Motor neuron (in vitro differentiated cells): ENCODE measurements around the gene LAPTM5. TPM values are rescaled to one million over a fixed set of nuclear protein-coding genes. Genes with fewer than 3 reads are reported as not detected.

Source experiments
- ATAC-seq, 8 experiments: fragments of 200-7000 bp; cut with Tn5 transposase; replicated peaks in 6 of 8; 2 replicates each; pipeline ENCODE4 v1.8.0; 2021; ENCODE audit warnings: mild to moderate bottlenecking in 8 of 8, moderate library complexity in 8 of 8
- H3K27ac ChIP-seq, 2 donors: fragments of 250-450 bp; sonication (Bioruptor Pico); 2 replicates each; pipeline ENCODE4 v1.9.0; 2021; ENCODE audit warnings: antibody characterized with exemption in 2 of 2, mild to moderate bottlenecking in 2 of 2, moderate library complexity in 1 of 2
- H3K4me1 ChIP-seq, 2 donors: fragments of 250-450 bp; sonication (Bioruptor Pico); replicated peaks in 1 of 2; 2 replicates each; pipeline ENCODE4 v1.6.1; 2021; ENCODE audit warnings: antibody characterized with exemption in 2 of 2, mild to moderate bottlenecking in 2 of 2, moderate library complexity in 1 of 2
- H3K4me3 ChIP-seq, 5 donors: fragments of 250-450 bp; sonication (Bioruptor Pico); 2 replicates each; pipeline ENCODE4 v1.9.0; 2021; ENCODE audit warnings: antibody characterized with exemption in 5 of 5, mild to moderate bottlenecking in 5 of 5, moderate library complexity in 4 of 5
- WGBS, 10 experiments: fragments of 450-650 bp; shearing (Covaris generic); methylation state at CpG; one replicate each; pipeline ENCODE4 v1.0.0; 2022; 5-methylcytosine and 5-hydroxymethylcytosine counted together
- in situ Hi-C, 9 experiments: fragments of 400-800 bp; cut with MboI; loops; one replicate each; pipeline ENCODE4 v1.15.0; 2021; ENCODE audit warnings: low sequenced_read_pairs in 9 of 9, low pct_unique_long_range_greater_than_20kb in 2 of 9; ENCODE audit not compliant: unreplicated experiment in 9 of 9
- total RNA-seq, 8 experiments: library from RNA; unstranded; fragments of 300-600 nt; gene quantifications; 2 replicates each; pipeline versions ENCODE4 v1.2.3 to v1.2.4, GENCODE V29; 2022

Gene LAPTM5
- total RNA-seq, 8 experiments from 2014 or later, result 0.31 to 2.3 (median 0.49) TPM; not detected in 1

- peak in 1 of 8 experiments; percentile 7 for ATAC-seq
- Histone ChIP-seq H3K4me1 (peaks cover 3 to 10% of the 10 kb centered on the region in 2 donors), H3K4me3 (no peak overlapping the region), H3K27ac (no peak overlapping the region)
- in situ Hi-C loops, result loop anchor here in 1 of 9 experiments (5.0 kb wide), 1 partner anchor 37 kb away; no protein-coding TSS in a partner anchor
- WGBS, 10 experiments, result 50 to 100% (median 72%) methylated on average over 1 to 5 of the region's 15 CpGs; no CpG with 5 or more reads in 4 of the 10 experiments
Observed at GRCh38 chr1:30740251-30741238, 17.0 kb downstream of the LAPTM5 start.

- no peak overlapping the region for H3K27ac ChIP-seq
- peaks cover 5 to 15% of the 10 kb centered on the region in 2 donors for H3K4me1 ChIP-seq
- ATAC-seq, result peak in 2 of 8 experiments; percentile 12 to 26
- no peak overlapping the region for H3K4me3 ChIP-seq
- in situ Hi-C loops, result no loop called here
- WGBS, 10 experiments, result 33 to 97% (median 76%) methylated on average over 1 to 6 of the region's 8 CpGs; no CpG with 5 or more reads in 6 of the 10 experiments
Observed at GRCh38 chr1:30739601-30740000, 18.0 kb downstream of the LAPTM5 start.

GRCh38 chr1:30738715-30739559, 18.6 kb downstream of the LAPTM5 start:
- in situ Hi-C loops, result no loop called here
- Histone ChIP-seq H3K27ac (no peak overlapping the region), H3K4me1 (peaks cover 5 to 15% of the 10 kb centered on the region in 2 donors), H3K4me3 (no peak overlapping the region)
- no peak for ATAC-seq
- 20 to 100% (median 86%) methylated on average over 1 to 9 of the region's 10 CpGs for WGBS, 10 experiments

GRCh38 chr1:30738040-30738714, 19.4 kb downstream of the LAPTM5 start:
- WGBS, 10 experiments, result 15 to 100% (median 76%) methylated on average over 1 to 5 of the region's 5 CpGs; no CpG with 5 or more reads in 1 of the 10 experiments
- H3K27ac ChIP-seq, result no peak overlapping the region
- in situ Hi-C loops, result no loop called here
- H3K4me1 ChIP-seq, result peaks cover 12 to 21% of the 10 kb centered on the region in 2 donors
- no peak overlapping the region for H3K4me3 ChIP-seq
- ATAC-seq, result no peak

GRCh38 chr1:30737357-30738039, 20.1 kb downstream of the LAPTM5 start:
- 17 to 100% (median 93%) methylated on average over 1 to 11 of the region's 14 CpGs; no CpG with 5 or more reads in 3 of the 10 experiments for WGBS, 10 experiments
- H3K4me3 ChIP-seq, result no peak overlapping the region
- in situ Hi-C loops, result no loop called here
- H3K27ac ChIP-seq, result no peak overlapping the region
- peaks cover 19 to 27% of the 10 kb centered on the region in 2 donors for H3K4me1 ChIP-seq
- ATAC-seq, result no peak

GRCh38 chr1:30735668-30736498, 21.7 kb downstream of the LAPTM5 start:
- 29 to 91% (median 75%) methylated on average over 1 to 4 of the region's 6 CpGs; no CpG with 5 or more reads in 3 of the 10 experiments for WGBS, 10 experiments
- peak in 4 of 8 experiments; percentile 10 to 59 (median 52) for ATAC-seq
- H3K4me3 ChIP-seq, result no peak overlapping the region
- no peak overlapping the region for H3K27ac ChIP-seq
- peaks cover 21 to 27% of the 10 kb centered on the region in 2 donors for H3K4me1 ChIP-seq
- in situ Hi-C loops, result no loop called here

- no peak for ATAC-seq
- in situ Hi-C loops, result no loop called here
- WGBS, 10 experiments, result 40 to 100% (median 85%) methylated on average over 1 to 6 of the region's 6 CpGs; no CpG with 5 or more reads in 3 of the 10 experiments
- no peak overlapping the region for H3K27ac ChIP-seq
- no peak overlapping the region for H3K4me3 ChIP-seq
- H3K4me1 ChIP-seq, result peaks cover 21 to 27% of the 10 kb centered on the region in 2 donors
Observed at GRCh38 chr1:30735124-30735523, 22.4 kb downstream of the LAPTM5 start.

- Histone ChIP-seq H3K27ac (no peak overlapping the region), H3K4me1 (peaks cover 21 to 23% of the 10 kb centered on the region in 2 donors), H3K4me3 (no peak overlapping the region)
- ATAC-seq, result no peak
- in situ Hi-C loops, result no loop called here
- 72 to 100% (median 90%) methylated on average over 1 to 4 of the region's 4 CpGs for WGBS, 10 experiments
Observed at GRCh38 chr1:30734580-30734979, 23.0 kb downstream of the LAPTM5 start.

- WGBS, 10 experiments, result 17 to 100% (median 93%) methylated on average over 1 to 4 of the region's 4 CpGs; no CpG with 5 or more reads in 1 of the 10 experiments
- Histone ChIP-seq H3K4me1 (peaks cover 21 to 23% of the 10 kb centered on the region in 2 donors), H3K4me3 (no peak overlapping the region), H3K27ac (no peak overlapping the region)
- in situ Hi-C loops, result no loop called here
- no peak for ATAC-seq
Observed at GRCh38 chr1:30734106-30734505, 23.5 kb downstream of the LAPTM5 start.

- WGBS, 10 experiments, result 35 to 73% (median 41%) methylated on average over 1 to 5 of the region's 8 CpGs; no CpG with 5 or more reads in 3 of the 10 experiments
- H3K4me1 ChIP-seq, result peaks cover 21 to 27% of the 10 kb centered on the region in 2 donors
- H3K27ac ChIP-seq, result no peak overlapping the region
- peak in 7 of 8 experiments; percentile 54 to 79 (median 69) for ATAC-seq
- H3K4me3 ChIP-seq, result no peak overlapping the region
- in situ Hi-C loops, result no loop called here
Observed at GRCh38 chr1:30733493-30733892, 24.1 kb downstream of the LAPTM5 start.

GRCh38 chr1:30732277-30732996, 25.1 kb downstream of the LAPTM5 start:
- 44 to 80% (median 63%) methylated on average over 1 to 7 of the region's 10 CpGs; no CpG with 5 or more reads in 4 of the 10 experiments for WGBS, 10 experiments
- Histone ChIP-seq H3K27ac (peak overlapping the region in 1 of 2 donors; percentile 8), H3K4me1 (peaks cover 26 to 35% of the 10 kb centered on the region in 2 donors), H3K4me3 (no peak overlapping the region)
- ATAC-seq, result peak in 5 of 8 experiments; percentile 10 to 40 (median 21)
- in situ Hi-C loops, result no loop called here
